HG03095 (cell line): ENCODE data around the gene PTPRN2.
"Not testable (repeated sequence)": the region's sequence is repeated elsewhere in the genome, so short reads cannot be mapped to it uniquely, and the experiment has no call there.

Experiments used
- ATAC-seq: cut with Tn5 transposase; IDR thresholded peaks from one replicate; pipeline ENCODE4 v1.9.1; 2021; ENCODE audit warnings: moderate library complexity; ENCODE audit not compliant: unreplicated experiment

Gene PTPRN2

GRCh38 chr7:157577796-157578339 lies 1009.8 kb downstream of the PTPRN2 start:
- no peak for ATAC-seq

GRCh38 chr7:157577061-157577460 lies 1010.6 kb downstream of the PTPRN2 start:
- ATAC-seq = no peak

GRCh38 chr7:157576415-157576814 lies 1011.2 kb downstream of the PTPRN2 start:
- ATAC-seq = no peak

GRCh38 chr7:157575777-157576176 lies 1011.8 kb downstream of the PTPRN2 start:
- no peak for ATAC-seq

GRCh38 chr7:157574914-157575586 lies 1012.6 kb downstream of the PTPRN2 start:
- no peak for ATAC-seq

GRCh38 chr7:157574120-157574825 lies 1013.4 kb downstream of the PTPRN2 start:
- no peak for ATAC-seq

- no peak for ATAC-seq
Measured at GRCh38 chr7:157573244-157573643, 1014.4 kb downstream of the PTPRN2 start.

GRCh38 chr7:157572622-157573021 lies 1015.0 kb downstream of the PTPRN2 start:
- no peak for ATAC-seq

- no peak for ATAC-seq
Measured at GRCh38 chr7:157570531-157571200, 1017.0 kb downstream of the PTPRN2 start.

- no peak for ATAC-seq
Measured at GRCh38 chr7:157569967-157570366, 1017.7 kb downstream of the PTPRN2 start.

GRCh38 chr7:157568770-157569584 lies 1018.6 kb downstream of the PTPRN2 start:
- peak; percentile 69 for ATAC-seq

GRCh38 chr7:157568106-157568769 lies 1019.4 kb downstream of the PTPRN2 start:
- ATAC-seq = no peak

- ATAC-seq = no peak
Measured at GRCh38 chr7:157567666-157568065, 1020.0 kb downstream of the PTPRN2 start.

GRCh38 chr7:157566631-157567006 lies 1021.0 kb downstream of the PTPRN2 start:
- ATAC-seq = no peak

- no peak for ATAC-seq
Measured at GRCh38 chr7:157565981-157566630, 1021.5 kb downstream of the PTPRN2 start.

- ATAC-seq = no peak
Measured at GRCh38 chr7:157565201-157565626, 1022.4 kb downstream of the PTPRN2 start.

- ATAC-seq = no peak
Measured at GRCh38 chr7:157564517-157565177, 1023.0 kb downstream of the PTPRN2 start.

GRCh38 chr7:157563467-157564135 lies 1024.0 kb downstream of the PTPRN2 start:
- not testable (repeated sequence) for ATAC-seq
